CD4-positive, alpha-beta memory T cell (primary cell): ENCODE measurements around the gene RPL15. TPM values are rescaled to one million over a fixed set of nuclear protein-coding genes. Genes with fewer than 3 reads are reported as not detected.
A peak's percentile ranks its signal among the peaks of the same experiment; 100 is the strongest.
"Not testable (repeated sequence)": the region's sequence is repeated elsewhere in the genome, so short reads cannot be mapped to it uniquely, and the experiment has no call there.

ENCODE experiments used
- CTCF ChIA-PET: fragments of 350-600 bp; sonication (Branson Sonifier 250); formaldehyde crosslinking; loops from one replicate; lab custom pipeline; 2021; ENCODE audit warnings: inconsistent platforms; ENCODE audit not compliant: partially characterized antibody; lab: Charles Lee
- POLR2A ChIA-PET: fragments of 350-600 bp; sonication (Branson Sonifier 250); formaldehyde crosslinking; loops from one replicate; lab custom pipeline; 2021; ENCODE audit not compliant: partially characterized antibody; lab: Charles Lee
- DNase-seq, 5 donors: peaks; one replicate each; pipeline versions ENCODE4 v3.0.0 to v3.0.0-alpha.2; 2020 to 2022; ENCODE audit warnings: mixed read lengths in 1 of 5
- H3K27ac ChIP-seq: one replicate; pipeline ENCODE4 v1.7.0; 2013; ENCODE audit warnings: low read depth, low read length
- H3K27me3 ChIP-seq: 2 replicates; pipeline ENCODE4 v1.7.0; 2013; ENCODE audit warnings: mild to moderate bottlenecking, low read length, moderate library complexity; ENCODE audit not compliant: insufficient read depth
- H3K36me3 ChIP-seq: 2 replicates; pipeline ENCODE4 v1.7.0; 2013; ENCODE audit warnings: mild to moderate bottlenecking, low read length, moderate library complexity; ENCODE audit not compliant: insufficient read depth
- H3K4me1 ChIP-seq: 2 replicates; pipeline ENCODE4 v1.7.0; 2013; ENCODE audit warnings: mild to moderate bottlenecking, low read length, moderate library complexity; ENCODE audit not compliant: insufficient read depth
- H3K4me3 ChIP-seq, 2 donors: one replicate each; pipeline ENCODE4 v1.7.0; 2013; ENCODE audit warnings: low read length in 2 of 2, mild to moderate bottlenecking in 1 of 2
- H3K9me3 ChIP-seq, 2 donors: one replicate each; pipeline ENCODE4 v1.7.0; 2013; ENCODE audit warnings: low read length in 2 of 2, control low read depth in 1 of 2; ENCODE audit not compliant: control insufficient read depth in 1 of 2
- H3K27ac Mint-ChIP-seq, 7 donors: one replicate each; pipeline ENCODE4 v1.8.0; 2020 to 2021; ENCODE audit warnings: mixed read lengths in 7 of 7, mild to moderate bottlenecking in 6 of 7, inconsistent platforms in 3 of 7, moderate library complexity in 3 of 7
- H3K27me3 Mint-ChIP-seq, 2 donors: one replicate each; pipeline ENCODE4 v1.8.0; 2020 to 2021; ENCODE audit warnings: mixed read lengths in 2 of 2
- H3K36me3 Mint-ChIP-seq, 2 donors: one replicate each; pipeline ENCODE4 v1.8.0; 2020 to 2021; ENCODE audit warnings: mixed read lengths in 2 of 2, inconsistent platforms in 1 of 2, mild to moderate bottlenecking in 1 of 2
- H3K4me1 Mint-ChIP-seq, 4 donors: one replicate each; pipeline ENCODE4 v1.8.0; 2020 to 2021; ENCODE audit warnings: mixed read lengths in 4 of 4, mild to moderate bottlenecking in 1 of 4
- H3K4me3 Mint-ChIP-seq, 8 donors: one replicate each; pipeline ENCODE4 v1.8.0; 2020 to 2021; ENCODE audit warnings: mixed read lengths in 8 of 8, mild to moderate bottlenecking in 7 of 8, moderate library complexity in 6 of 8, inconsistent platforms in 3 of 8
- H3K9me3 Mint-ChIP-seq, 8 donors: one replicate each; pipeline ENCODE4 v1.8.0; 2020 to 2021; ENCODE audit warnings: mixed read lengths in 8 of 8, mild to moderate bottlenecking in 5 of 8, inconsistent platforms in 3 of 8, moderate library complexity in 1 of 8
- intact Hi-C: fragments of 100-400 bp; cut with micrococcal nuclease; formaldehyde crosslinking; loops from one replicate; pipeline ENCODE4 v1.15.1; 2023
- polyA plus RNA-seq, 2 donors: library from polyadenylated mRNA; unstranded; fragments of 300-500 nt; fragmentation: Illumina TruSeq; gene quantifications; one replicate each; pipeline ENCODE4 v1.2.3, GENCODE V29; 2021
- total RNA-seq, 2 experiments: library from RNA; stranded (reverse); gene quantifications; one replicate each; pipeline ENCODE4 v1.2.3, GENCODE V29; 2021

The RPL15 gene
- total and polyA plus RNA-seq, 4 experiments from 2014 or later: 1,856 to 4,720 (median 3,328) TPM

GRCh38 chr3:23911397-23911796, 5.5 kb upstream of the RPL15 start:
- Histone ChIP-seq H3K4me1 (peaks cover 14% of the 10 kb centered on the region), H3K4me3 (no peak overlapping the region), H3K36me3 (no peaks in the 10 kb centered on the region), H3K27me3 (no peaks in the 10 kb centered on the region), H3K27ac (no peak overlapping the region), H3K9me3 (no peaks in the 10 kb centered on the region)
- CTCF ChIA-PET: no interaction called here
- DNase-seq: no peak
- intact Hi-C loops: loop anchor here (10.0 kb wide), 1 partner anchor 1753 kb away; the partner anchor contains the start of gene TOP2B
- Mint-ChIP-seq H3K9me3 (no peaks in the 10 kb centered on the region), H3K4me3 (no peak overlapping the region), H3K36me3 (peaks cover 0 to 6% of the 10 kb centered on the region in 2 donors), H3K27ac (no peak overlapping the region), H3K27me3 (peaks cover 0 to 4% of the 10 kb centered on the region in 2 donors), H3K4me1 (peaks cover 11 to 20% (median 16%) of the 10 kb centered on the region in 4 donors)
- POLR2A ChIA-PET: no interaction called here

GRCh38 chr3:23912335-23912734, 4.6 kb upstream of the RPL15 start:
- CTCF ChIA-PET, H3K4me3 ChIP-seq, H3K27ac ChIP-seq, DNase-seq, H3K4me3 Mint-ChIP-seq, H3K27me3 Mint-ChIP-seq, POLR2A ChIA-PET, H3K9me3 ChIP-seq, H3K27ac Mint-ChIP-seq, H3K27me3 ChIP-seq, H3K36me3 ChIP-seq, H3K9me3 Mint-ChIP-seq: not testable (repeated sequence)
- Mint-ChIP-seq H3K4me1 (peaks cover 12 to 29% (median 16%) of the 10 kb centered on the region in 4 donors), H3K36me3 (peaks cover 0 to 14% of the 10 kb centered on the region in 2 donors)
- intact Hi-C loops: loop anchor here (10.0 kb wide), 1 partner anchor 1752 kb away; the partner anchor contains the start of gene TOP2B
- H3K4me1 ChIP-seq: peaks cover 14% of the 10 kb centered on the region

DNA sequence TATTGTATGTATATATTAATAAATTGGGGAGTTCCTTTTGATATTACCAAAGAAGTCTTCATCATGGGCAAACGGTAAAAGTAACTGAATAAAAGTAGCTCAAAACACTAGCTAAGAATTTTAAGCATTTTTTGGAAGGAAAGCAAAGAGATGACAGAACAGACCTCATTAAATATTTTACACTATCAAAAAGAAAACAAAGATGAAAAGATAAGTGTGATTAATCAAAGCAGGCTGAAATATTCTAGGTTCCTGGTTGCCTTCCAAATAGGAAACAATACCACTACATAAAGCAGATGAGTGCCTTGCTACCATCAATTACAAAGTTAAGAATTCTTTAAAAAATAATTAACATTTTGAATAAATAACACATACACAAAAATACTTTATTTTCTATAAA, 3.8 kb upstream of the RPL15 start:
- H3K27me3 Mint-ChIP-seq: peaks cover 0 to 4% of the 10 kb centered on the region in 2 donors
- peaks cover 19% of the 10 kb centered on the region for H3K4me1 ChIP-seq
- CTCF ChIA-PET: interaction anchor here (0.8 kb wide), 1 partner anchor 9 kb away, joined by 3 read pairs; no protein-coding TSS in a partner anchor

GRCh38 chr3:23913873-23914743, 2.8 kb upstream of the RPL15 start:
- Histone ChIP-seq H3K9me3 (no peaks in the 10 kb centered on the region), H3K36me3 (peaks cover 11% of the 10 kb centered on the region), H3K4me1 (peaks cover 29% of the 10 kb centered on the region), H3K27me3 (no peaks in the 10 kb centered on the region), H3K27ac (no peak overlapping the region), H3K4me3 (no peak overlapping the region)
- intact Hi-C loops: loop anchor here (10.0 kb wide), 1 partner anchor 1751 kb away; the partner anchor contains the start of gene TOP2B
- H3K9me3 Mint-ChIP-seq: no peaks in the 10 kb centered on the region
- DNase-seq: no peak
- H3K27me3 Mint-ChIP-seq: peaks cover 0 to 4% of the 10 kb centered on the region in 2 donors
- CTCF ChIA-PET: interaction anchor here (1.3 kb wide), 1 partner anchor 22 kb away, joined by 3 read pairs; no protein-coding TSS in a partner anchor
- H3K4me3 Mint-ChIP-seq: no peak overlapping the region
- peak overlapping the region in 2 of 7 donors; percentile 29 to 100 for H3K27ac Mint-ChIP-seq
- POLR2A ChIA-PET: no interaction called here
- H3K36me3 Mint-ChIP-seq: peaks cover 17 to 29% of the 10 kb centered on the region in 2 donors
- H3K4me1 Mint-ChIP-seq: peaks cover 24 to 47% (median 29%) of the 10 kb centered on the region in 4 donors

More for the DNA sequence above, 3.8 kb upstream of the RPL15 start:
- Histone ChIP-seq H3K27ac (no peak overlapping the region), H3K36me3 (peaks cover 3% of the 10 kb centered on the region), H3K9me3 (no peaks in the 10 kb centered on the region), H3K27me3 (no peaks in the 10 kb centered on the region), H3K4me3 (no peak overlapping the region)
- Mint-ChIP-seq H3K36me3 (peaks cover 8 to 20% of the 10 kb centered on the region in 2 donors), H3K27ac (no peak overlapping the region), H3K9me3 (no peaks in the 10 kb centered on the region), H3K4me3 (no peak overlapping the region), H3K4me1 (peaks cover 17 to 38% (median 21%) of the 10 kb centered on the region in 4 donors)
- no peak for DNase-seq
- intact Hi-C loops: loop anchor here (10.0 kb wide), 1 partner anchor 1752 kb away; the partner anchor contains the start of gene TOP2B
- POLR2A ChIA-PET: no interaction called here

DNA sequence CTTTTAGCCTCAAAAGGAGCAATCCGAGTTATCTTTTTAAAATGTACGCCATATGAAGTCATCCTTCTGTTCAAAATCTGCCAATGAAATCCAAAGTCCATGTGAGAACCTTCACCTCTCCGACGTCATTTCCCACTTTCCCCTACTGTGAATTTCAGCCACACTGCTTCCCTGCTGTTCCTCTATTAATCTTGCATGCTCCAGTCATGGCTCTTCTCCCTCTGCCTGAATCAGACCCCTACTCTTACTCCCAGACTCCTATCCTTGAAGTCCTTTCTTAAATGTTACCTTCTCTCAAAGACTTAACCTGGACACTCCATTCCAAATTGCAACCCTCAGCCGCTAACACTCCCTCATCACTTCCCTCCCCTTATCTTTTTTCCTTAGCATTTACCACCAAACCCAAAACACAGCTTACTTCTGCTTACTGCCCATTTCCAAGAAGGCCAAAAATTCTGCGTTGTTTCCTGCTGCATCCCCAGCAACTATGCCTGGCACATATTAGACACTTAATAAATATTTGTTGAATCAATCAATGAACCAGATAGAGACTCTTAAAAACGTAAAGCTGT, 1.3 kb upstream of the RPL15 start:
- Mint-ChIP-seq H3K27ac (peak overlapping the region; percentile 32 to 100 (median 98)), H3K9me3 (no peaks in the 10 kb centered on the region), H3K4me3 (peak overlapping the region; percentile 98 to 99 (median 99)), H3K27me3 (peaks cover 0 to 4% of the 10 kb centered on the region in 2 donors), H3K4me1 (peaks cover 28 to 61% (median 40%) of the 10 kb centered on the region in 4 donors), H3K36me3 (peaks cover 29 to 43% of the 10 kb centered on the region in 2 donors)
- intact Hi-C loops: loop anchor here (1.0 to 10.0 kb wide), 2 partner anchors 110 to 1749 kb away; partner anchors contain the start of genes TOP2B and UBE2E1
- H3K27me3 ChIP-seq: no peaks in the 10 kb centered on the region
- DNase-seq: no peak
- peaks cover 37% of the 10 kb centered on the region for H3K4me1 ChIP-seq
- no peak overlapping the region for H3K4me3 ChIP-seq
- ChIA-PET POLR2A (interaction anchor here (2.0 to 4.9 kb wide), 6 partner anchors 8 to 109 kb away, joined by 5 to 142 read pairs (median 10); partner anchors contain the start of gene NR1D2), CTCF (interaction anchor here (1.2 to 1.3 kb wide), 2 partner anchors 22 to 27 kb away, joined by 4 read pairs; no protein-coding TSS in a partner anchor)
- no peaks in the 10 kb centered on the region for H3K9me3 ChIP-seq
- H3K36me3 ChIP-seq: peaks cover 23% of the 10 kb centered on the region
- no peak overlapping the region for H3K27ac ChIP-seq

DNA sequence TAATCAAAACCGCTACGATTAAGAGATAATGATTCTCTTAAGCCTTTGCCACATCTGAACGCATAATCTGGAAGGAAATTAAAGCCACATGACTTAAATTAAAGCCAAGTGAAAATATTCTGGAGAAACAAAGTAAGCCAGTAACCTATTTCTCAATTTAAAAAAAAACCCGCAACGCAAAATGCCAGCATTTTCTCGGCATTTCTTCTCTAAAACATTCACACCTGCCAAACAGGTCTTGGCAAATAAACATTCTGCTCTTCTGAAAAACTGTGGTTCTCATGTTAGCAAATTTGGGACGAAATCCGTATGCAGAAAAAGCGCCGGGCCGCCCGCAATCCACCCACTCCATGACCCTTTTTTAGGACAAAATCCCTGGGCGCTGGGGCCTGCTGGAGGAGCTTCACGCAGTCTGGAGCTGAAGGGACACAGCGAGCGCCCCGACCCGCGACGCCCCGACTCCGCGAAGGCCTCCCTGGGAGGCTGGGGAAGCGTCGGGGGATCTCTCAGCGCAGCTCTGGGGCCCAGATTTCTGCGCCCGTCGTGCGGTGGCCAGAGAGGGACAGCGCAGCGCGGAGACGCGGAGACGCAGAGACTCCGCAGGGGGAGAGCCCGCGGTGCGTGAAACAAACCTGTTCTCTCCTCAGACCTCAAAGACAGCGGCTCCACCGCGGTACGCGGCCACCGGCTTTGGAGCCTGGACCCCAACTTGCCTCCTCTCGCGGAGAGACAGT, 613 bp upstream of the RPL15 start:
- Histone ChIP-seq H3K9me3 (no peaks in the 10 kb centered on the region), H3K27ac (peak overlapping the region; percentile 94), H3K36me3 (peaks cover 23% of the 10 kb centered on the region), H3K4me3 (peak overlapping the region; percentile 89 to 90), H3K4me1 (peaks cover 37% of the 10 kb centered on the region), H3K27me3 (no peaks in the 10 kb centered on the region)
- Mint-ChIP-seq H3K27ac (peak overlapping the region; percentile 92 to 100 (median 98)), H3K9me3 (no peaks in the 10 kb centered on the region), H3K36me3 (peaks cover 29 to 47% of the 10 kb centered on the region in 2 donors), H3K4me3 (peak overlapping the region; percentile 98 to 99 (median 99)), H3K4me1 (peaks cover 28 to 66% (median 40%) of the 10 kb centered on the region in 4 donors), H3K27me3 (peaks cover 0 to 4% of the 10 kb centered on the region in 2 donors)
- intact Hi-C loops: loop anchor here (1.0 to 10.0 kb wide), 2 partner anchors 111 to 1748 kb away; partner anchors contain the start of genes TOP2B and UBE2E1
- POLR2A ChIA-PET: interaction anchor here (0.6 to 4.9 kb wide), 30 partner anchors 9 to 1867 kb away, joined by 3 to 142 read pairs (median 4); partner anchors contain the start of genes NGLY1 and NR1D2
- CTCF ChIA-PET: interaction anchor here (0.9 to 1.5 kb wide), 5 partner anchors 23 to 30 kb away, joined by 4 to 9 read pairs (median 4); no protein-coding TSS in a partner anchor
- DNase-seq: peak in 1 of 5 donors; percentile 6
